Stimulated activated CD4-positive, alpha-beta T cell treated with anti-CD3 and anti-CD28 coated beads, Interleukin-12 subunit alpha, Interleukin-12 subunit beta, amount 100 ng/mL, for 24 hours (primary cell): ENCODE data around the gene ZMPSTE24.

Experiments used
- DNase-seq, 2 experiments: peaks; one replicate each; pipeline ENCODE4 v3.0.0-alpha.2; 2020; ENCODE audit warnings: low read depth in 2 of 2

ZMPSTE24 gene

GRCh38 chr1:40303790-40304189, 45.8 kb downstream of the ZMPSTE24 start:
- DNase-seq: no peak

DNA sequence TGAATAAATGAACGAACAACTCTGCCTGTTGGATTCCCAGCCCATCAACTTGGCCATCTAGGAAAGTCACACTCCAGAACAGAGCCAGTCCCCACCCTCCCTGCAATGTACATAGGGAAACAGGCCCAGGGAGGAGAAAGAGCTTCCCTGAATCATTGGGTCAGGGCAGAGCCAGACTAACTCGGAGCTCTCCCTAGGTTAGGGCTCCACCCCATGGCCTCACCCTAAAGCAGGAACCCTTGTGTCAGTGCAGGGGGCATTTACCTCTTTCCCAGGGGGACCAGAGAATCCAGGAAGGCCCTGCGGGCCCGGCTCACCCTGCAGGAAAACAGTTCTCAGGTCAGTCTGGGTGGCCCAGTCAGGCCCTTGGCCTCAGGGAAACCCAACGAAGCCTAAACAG, 47.4 kb downstream of the ZMPSTE24 start:
- no peak for DNase-seq

DNA sequence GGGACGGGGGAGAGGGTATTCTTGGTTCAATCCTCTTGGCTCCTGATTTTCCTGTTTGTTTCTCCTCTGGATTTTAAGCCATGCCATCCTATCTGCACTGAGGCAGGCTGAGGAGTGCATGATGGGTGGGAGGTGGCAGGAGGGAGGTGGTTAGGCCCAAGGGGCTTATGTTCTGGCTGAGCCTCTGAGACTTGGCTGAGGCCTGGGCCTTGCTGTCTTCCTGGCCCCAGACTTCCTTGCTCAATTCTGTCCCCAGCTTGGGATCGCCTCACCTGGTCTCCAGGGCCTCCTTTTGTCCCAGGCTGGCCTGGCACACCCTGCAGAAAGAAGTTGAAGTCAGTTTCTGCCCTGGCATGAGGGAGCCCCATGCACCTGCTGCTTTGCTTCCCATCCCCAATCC, 47.8 kb downstream of the ZMPSTE24 start:
- DNase-seq: no peak

DNA sequence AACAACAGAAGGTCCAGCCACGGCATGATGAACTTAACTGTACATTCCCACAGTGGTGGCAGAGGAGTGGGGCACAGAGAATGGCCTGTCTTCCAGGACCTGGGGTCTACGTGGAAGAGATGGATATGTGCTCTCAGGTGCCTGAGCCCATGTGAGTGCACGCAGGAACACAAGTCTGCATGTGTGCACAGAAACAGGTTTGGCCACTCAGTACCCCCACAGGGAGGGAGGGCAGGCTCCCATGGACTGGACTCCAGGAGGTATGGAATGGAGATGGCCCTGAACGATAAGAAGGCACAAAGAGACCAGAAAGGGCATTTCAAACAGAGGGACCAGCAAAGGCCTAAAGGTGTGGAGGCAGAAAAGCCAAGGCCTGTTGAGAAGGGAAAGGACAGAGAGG, 48.3 kb downstream of the ZMPSTE24 start:
- no peak for DNase-seq

DNA sequence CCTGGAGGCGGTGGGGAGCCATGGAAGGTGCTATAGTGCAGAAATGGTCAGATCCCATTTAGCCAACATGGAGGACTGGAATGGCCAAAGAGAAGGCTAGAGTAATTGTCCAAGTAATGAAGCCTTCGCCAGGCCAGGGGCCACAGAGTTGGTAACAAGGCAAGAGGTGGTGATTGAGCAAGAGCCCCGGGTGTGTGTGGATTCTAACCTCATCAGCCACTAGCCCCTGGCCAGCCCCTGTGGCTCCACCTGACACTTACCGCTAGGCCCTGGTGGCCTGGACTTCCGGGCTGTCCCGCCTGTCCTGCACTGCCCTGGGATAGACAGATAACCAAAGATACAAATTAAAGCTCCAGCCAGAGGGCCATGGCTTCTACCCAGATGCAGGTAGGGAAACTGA, 49.1 kb downstream of the ZMPSTE24 start:
- DNase-seq: no peak

DNA sequence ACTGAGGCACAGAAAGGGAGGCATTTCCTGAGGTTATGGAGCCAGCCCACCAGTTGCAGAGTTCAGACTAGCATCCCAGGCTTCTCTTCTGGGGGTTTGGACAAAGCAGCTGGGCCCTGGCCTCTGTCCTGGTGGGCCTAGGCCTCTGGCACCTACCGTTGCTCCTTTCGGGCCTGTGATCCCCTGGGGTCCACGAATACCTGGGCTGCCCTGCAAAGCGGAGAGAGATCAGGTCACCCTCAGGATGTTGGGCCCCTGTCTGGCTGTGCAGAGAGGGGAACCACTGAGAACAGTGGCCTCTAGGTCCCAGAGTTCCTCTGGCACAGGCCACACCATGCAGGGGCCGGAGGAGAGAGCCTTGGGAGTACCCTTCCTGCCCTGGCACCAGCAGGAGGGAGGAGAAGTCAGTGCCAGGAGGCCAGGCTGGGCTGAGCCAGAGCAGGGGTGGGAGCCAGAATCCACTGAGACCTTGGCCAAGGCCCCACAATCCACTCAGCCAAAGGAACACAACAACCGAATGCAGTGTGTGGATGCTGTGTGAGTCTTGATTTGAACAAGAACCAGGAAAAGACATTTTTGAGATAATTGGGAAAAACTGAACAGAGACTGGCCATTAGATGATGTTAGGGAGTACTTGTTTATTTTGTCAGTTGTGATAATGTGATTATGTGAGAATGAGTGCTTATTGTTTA, 50.1 kb downstream of the ZMPSTE24 start:
- no peak for DNase-seq

DNA sequence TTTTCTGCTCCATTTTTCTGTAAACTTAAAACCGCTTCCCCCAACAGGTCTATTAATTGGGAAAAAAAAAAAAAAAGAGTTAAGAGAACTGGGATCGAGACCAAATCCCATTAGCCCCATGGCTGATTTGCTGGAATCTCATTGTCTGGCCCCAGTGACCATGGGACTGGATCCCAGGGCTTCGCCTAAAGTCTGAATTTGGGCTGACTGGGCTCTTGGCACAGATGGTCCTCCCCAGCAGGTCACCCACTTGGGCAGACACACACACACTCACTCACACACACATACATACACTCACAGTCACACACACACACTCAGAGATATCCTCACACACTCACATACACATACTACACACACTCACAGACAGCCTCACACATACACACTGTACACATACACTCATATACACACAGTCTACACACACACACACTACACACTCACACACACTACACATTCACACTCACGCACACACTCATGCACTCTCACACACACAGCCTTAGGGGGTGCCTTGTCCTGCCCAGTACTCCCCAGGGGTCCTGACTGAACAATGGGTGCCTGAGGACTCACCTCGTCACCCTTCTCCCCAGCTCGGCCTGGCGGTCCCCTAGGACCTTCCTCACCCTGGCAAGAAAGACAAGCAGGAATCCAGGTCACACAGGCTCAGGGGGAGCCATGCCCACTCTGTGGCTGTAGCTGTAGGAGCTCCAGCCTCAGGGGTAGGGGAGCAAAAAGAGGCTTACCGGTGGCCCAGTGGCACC, 51.5 kb downstream of the ZMPSTE24 start:
- DNase-seq: no peak

GRCh38 chr1:40310129-40310461, 52.1 kb downstream of the ZMPSTE24 start:
- DNase-seq: no peak

GRCh38 chr1:40310983-40311642, 53.1 kb downstream of the ZMPSTE24 start:
- DNase-seq: no peak

- DNase-seq: no peak
Measured at GRCh38 chr1:40311692-40312091, 53.7 kb downstream of the ZMPSTE24 start.

- no peak for DNase-seq
Measured at GRCh38 chr1:40312238-40313205, 54.5 kb downstream of the ZMPSTE24 start.

GRCh38 chr1:40313329-40313957, 55.4 kb downstream of the ZMPSTE24 start:
- no peak for DNase-seq

DNA sequence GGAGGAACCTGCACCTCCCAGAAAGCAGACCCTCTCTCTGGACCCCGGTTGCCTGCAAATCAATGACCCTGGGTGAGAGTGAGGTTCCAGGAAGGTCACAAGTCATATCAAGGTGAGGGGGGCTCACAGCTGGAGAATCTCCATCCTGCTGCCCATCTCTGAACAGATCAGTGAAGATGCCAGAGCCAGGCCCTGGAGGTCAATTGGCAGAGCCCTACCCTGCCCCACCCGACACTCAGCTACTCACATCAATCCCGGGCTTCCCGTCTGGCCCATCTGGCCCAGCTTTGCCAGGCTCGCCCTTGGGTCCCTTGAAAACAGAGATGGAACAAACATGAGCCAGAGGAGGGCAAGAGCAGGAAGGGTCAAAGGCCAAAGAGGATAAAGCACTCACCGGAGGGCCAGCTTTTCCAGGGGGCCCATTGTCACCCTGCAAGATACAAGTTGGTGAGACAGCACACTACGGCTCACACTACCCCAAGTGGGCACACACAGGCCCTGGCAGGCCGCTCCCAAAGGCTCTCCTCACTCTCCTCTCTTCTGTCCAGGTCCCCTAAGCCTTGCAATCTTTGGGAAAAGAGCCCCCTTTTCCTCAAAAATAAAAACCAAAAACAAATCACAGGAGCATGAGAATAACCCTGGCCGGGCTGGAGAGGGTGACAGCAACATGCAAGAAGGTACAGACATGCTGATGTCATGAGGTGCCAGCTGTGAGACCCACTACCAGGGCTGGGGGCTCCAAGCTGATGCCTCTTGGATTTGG, 56.1 kb downstream of the ZMPSTE24 start:
- no peak for DNase-seq

DNA sequence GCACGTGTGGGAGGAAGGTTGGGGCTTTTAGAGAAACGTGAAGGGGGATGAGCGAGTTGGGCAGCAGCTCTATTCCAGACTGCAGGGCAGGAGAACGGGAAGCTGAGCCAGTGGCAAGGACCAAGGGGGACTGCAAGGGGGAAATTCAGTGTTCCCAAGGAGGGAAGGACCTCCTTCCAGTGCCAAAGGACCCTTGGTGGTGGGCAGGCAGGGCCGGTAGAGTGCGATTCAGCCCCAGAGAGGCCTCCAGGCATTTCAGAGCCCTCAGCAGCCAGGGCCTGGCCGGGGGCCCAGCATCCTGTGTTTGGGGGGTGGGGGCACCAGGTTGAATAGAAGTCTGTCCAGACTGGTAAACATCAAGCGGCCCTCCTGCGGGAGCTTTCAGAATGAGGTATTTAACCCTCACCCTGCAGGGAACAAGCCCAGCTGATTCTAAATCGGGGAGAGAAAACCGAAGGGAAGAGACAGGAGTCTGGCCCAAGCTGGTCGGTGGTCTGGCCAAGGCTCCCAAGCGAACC, 56.7 kb downstream of the ZMPSTE24 start:
- no peak for DNase-seq

DNA sequence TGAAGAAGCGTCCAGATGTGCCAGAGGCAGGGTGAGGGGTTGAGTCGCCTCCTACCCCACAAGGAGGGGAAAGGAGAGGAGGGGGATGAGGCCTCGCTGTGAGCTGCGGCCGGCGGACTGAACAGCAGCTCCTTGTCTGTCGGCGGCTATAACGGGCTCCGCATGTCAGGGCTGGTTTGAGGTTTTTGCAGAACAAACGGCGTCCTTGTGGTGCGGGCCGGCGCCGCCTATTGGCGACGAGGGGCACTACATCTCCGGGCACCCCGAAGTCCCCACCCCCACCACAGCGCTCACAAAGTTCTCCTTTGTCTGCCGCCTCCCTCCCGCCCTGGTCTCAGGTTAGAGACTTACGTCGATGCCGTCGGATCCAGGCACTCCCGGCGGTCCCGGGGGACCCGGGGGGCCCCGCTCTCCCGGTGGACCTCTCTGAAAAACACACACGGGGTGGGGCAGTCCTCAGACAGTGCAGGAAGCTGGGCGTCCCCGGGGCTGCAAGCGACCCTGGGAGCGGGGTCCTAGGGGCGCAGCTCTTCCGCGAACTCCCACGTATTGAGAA, 57.3 kb downstream of the ZMPSTE24 start:
- DNase-seq: peak; percentile 72 to 80

GRCh38 chr1:40315795-40316594, 58.0 kb downstream of the ZMPSTE24 start:
- no peak for DNase-seq

DNA sequence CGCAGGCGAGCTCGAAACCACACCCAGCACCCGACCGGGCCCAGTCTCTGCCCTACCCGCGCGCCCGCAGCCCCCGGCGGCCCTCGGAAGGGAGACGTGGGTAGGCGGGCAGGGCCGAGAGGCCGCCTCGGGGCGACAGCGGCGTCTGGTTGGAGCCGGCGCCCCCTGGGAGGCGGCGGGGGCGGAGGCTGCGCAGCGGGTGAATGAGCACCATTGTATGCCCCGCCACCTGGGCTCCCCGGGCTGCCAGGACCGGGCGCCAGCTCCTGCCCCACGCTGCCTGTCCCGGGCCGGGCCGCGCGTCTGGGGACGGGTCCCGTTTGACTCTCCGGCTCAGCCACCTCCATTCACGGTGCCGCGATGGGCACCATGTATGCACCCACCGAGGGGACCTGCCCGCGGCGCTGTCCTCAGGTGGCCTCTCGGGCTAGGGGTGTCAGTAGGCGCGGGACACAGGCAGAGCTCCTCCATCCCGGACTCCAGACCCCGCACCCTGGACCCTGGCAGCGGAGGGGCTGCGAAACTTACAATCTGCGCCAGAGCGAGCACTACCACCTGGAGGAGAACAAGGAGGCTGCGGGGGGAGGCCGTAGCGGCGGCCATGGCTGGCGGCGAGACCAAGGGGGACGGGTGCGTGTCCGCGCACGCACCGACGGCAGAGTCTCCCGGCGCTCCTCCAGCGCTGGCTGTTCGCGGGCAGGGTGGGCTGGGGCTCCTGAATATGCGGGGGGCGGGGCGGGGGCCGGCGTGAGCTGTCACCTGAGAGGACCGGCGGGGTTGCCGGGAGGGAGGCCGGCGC, 58.8 kb downstream of the ZMPSTE24 start, which contains the start of gene COL9A2:
Gene COL9A2, minus strand, starts transcription at position 692 of the 799 bp plus-strand sequence. Its CDS starts 89 bp downstream, at position 603.
- DNase-seq: no peak

- DNase-seq: no peak
Measured at GRCh38 chr1:40317394-40318074, 59.5 kb downstream of the ZMPSTE24 start.
